NK-92 (cell line): ENCODE measurements around the gene KIAA1755.

ENCODE experiments used
- DNase-seq: peaks from one replicate; lab custom pipeline; 2025; ENCODE audit not compliant: unreplicated experiment; lab: John Stamatoyannopoulos, UW

KIAA1755 gene

GRCh38 chr20:38208088-38208487, 52.4 kb downstream of the KIAA1755 start:
- no peak for DNase-seq

GRCh38 chr20:38207621-38208020, 52.9 kb downstream of the KIAA1755 start:
- no peak for DNase-seq

DNA sequence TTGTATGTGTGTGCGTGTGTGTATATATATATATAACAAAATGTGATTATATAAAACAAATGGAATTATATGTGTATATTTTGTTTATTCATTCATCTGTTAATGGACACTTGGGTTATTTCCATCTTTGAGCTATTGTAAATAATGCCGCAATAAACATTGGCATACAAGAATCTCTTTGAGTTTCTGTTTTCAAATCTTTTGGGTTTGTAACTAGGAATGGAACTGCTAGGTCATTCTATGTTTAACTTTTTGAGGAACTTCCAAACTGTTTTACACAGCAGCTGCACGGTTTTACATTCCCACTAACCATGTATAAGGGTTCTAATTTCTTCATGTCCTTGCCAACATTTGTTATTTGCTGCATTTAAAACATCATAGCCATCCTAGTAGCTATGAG, 55.5 kb downstream of the KIAA1755 start:
- DNase-seq, result no peak

DNA sequence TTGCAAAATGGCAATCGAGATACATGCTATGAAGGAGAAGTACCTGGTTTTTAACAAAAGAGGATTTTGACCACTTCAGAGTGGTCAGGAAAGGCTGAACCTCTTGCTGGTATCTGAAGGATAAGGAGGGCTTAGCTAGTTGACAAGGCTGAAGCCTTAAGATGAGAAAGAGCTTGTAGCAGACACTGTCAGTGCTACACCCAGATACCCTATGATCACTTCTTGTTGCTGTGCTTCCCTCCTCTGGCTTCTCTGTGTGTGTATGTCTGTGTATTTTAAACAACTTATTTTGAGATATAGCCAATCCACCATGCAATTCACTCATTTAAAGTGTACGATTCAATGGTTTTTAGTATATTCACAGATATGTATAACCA, 56.6 kb downstream of the KIAA1755 start:
- no peak for DNase-seq

DNA sequence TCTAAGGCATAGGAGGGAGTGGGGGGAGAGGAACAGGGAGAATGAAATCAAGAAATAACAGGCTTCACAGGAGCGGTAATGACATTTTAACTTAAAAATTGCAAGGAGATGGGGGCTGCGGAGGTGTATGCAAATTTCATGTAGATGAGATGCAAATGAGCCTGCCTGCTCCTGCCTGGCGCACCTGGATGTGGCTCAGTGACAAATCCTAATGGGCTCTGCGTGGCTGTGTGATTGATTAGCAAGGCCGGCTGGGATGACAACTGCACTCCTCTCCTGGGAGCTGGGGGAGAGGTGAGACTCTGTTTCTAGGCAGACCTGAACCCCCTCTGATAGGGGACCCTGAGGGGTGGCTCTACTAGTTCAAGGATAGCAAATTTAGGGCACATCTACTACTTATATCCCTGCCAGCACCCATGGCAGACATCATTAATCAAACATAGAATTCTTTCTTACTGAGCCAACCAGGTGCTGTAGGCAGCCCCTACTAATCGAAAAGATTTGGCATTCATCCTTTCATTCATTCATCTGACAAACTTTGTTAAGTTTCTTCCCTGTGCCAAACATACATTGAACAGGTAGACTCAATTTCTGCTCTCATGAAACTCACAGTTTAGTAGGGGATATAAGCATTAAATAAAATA, 57.1 kb downstream of the KIAA1755 start:
- DNase-seq, result no peak

- DNase-seq, result no peak
Measured at GRCh38 chr20:38202982-38203293, 57.6 kb downstream of the KIAA1755 start.

- no peak for DNase-seq
Measured at GRCh38 chr20:38202153-38202981, 58.2 kb downstream of the KIAA1755 start.

DNA sequence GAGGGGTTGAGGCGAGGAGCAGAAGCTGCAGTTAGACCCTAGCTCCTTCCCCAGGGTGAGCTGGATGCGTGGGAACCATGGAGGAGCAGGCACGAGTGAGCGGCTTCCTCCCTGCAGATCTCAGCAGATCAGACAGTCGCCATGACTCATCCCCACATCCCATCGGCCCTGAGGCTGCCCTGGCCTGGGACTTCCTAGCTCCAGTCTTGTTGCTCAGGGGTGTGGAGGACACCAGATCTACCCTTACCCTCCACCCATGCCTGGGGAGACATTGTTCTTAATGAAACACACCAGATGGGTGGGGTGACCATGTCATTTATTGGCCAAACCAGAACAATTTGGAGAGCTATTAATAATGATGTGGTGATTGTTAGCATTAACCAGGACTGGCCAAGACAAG, 59.2 kb downstream of the KIAA1755 start:
- no peak for DNase-seq

GRCh38 chr20:38200646-38201045, 59.9 kb downstream of the KIAA1755 start:
- DNase-seq, result no peak

DNA sequence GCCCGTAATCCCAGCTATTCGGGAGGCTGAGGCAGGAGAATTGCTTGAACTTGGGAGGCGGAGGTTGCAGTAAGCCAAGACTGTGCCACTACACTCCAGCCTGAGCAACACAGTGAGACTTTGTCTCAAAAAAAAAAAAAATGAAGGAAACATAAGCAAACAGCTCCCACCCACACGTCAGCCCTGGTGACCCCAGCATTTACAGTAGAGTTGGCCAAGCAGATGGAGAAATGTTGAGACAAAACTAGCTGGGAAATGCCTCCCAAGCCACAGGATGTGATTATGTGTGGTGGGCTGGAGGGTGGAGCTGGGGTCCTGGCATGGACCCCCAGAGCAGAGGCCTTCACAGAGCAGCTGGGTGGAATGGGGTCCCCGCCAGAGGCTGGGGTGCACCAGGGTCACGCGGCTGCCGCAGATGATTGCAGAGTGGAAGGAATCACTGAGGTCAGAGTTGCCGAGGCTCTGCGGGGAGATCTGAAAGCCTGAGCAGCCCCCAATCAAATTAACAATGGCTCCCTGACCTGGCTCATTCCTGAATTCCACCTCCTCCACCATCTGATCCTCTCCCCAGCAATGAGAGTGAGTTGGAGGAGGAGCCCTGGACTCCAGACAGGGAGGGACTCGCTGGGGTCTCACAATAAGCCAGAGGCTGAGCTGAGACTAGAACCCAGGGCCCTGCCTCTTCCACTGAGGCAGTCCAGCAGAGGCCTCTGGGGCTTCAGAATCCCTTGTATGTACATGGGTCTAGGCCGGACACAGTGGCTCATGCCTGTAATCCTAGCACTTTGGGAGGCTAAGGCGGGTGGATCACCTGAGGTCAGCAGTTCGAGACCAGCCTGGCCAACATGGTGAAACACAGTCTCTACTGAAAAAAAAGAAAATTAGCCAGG, 60.8 kb downstream of the KIAA1755 start:
- DNase-seq, result no peak

GRCh38 chr20:38198238-38198861, 62.2 kb downstream of the KIAA1755 start:
- no peak for DNase-seq

- no peak for DNase-seq
Measured at GRCh38 chr20:38197619-38198018, 62.9 kb downstream of the KIAA1755 start.

GRCh38 chr20:38197217-38197616, 63.3 kb downstream of the KIAA1755 start:
- no peak for DNase-seq

- no peak for DNase-seq
Measured at GRCh38 chr20:38196592-38196991, 63.9 kb downstream of the KIAA1755 start.

DNA sequence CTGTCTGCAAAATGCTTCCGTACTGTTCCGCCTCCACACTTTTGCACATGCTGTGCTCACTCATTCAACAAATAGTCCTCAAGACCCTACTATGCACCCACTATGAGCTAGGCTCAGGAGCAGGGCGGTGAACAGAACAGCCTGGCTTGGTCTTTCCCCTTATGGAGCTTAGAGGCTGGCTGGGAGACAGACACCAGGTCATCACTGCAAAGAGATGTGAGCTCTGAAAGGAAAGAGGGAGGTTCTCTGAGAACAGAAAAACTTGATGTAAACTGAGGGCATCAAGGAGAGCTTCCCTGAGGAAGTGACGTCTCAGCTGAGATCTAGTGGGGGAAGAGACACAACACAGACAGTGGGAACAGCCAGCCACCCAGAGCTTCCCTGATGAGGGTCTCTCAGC, 64.5 kb downstream of the KIAA1755 start:
- no peak for DNase-seq

- no peak for DNase-seq
Measured at GRCh38 chr20:38195521-38195920, 65.0 kb downstream of the KIAA1755 start.

GRCh38 chr20:38194971-38195504, 65.5 kb downstream of the KIAA1755 start:
- no peak for DNase-seq

- no peak for DNase-seq
Measured at GRCh38 chr20:38193586-38194105, 66.9 kb downstream of the KIAA1755 start.

GRCh38 chr20:38192323-38192885, 68.1 kb downstream of the KIAA1755 start:
- no peak for DNase-seq

GRCh38 chr20:38191654-38192053, 68.9 kb downstream of the KIAA1755 start:
- no peak for DNase-seq
